Kidney (tissue), 14 donors: Measurements from ENCODE around the gene TMEM80. TPM values are rescaled to one million over a fixed set of nuclear protein-coding genes. Genes with fewer than 3 reads are reported as not detected.

Experiments
- DNase-seq, 5 donors: peaks; one replicate each; pipeline ENCODE4 v3.0.0-alpha.2; 2013 to 2020
- FAIRE-seq: peaks from 2 replicates; lab custom pipeline; 2012; peaks lifted over from hg19 to GRCh38; lab: Jason Lieb, UNC
- H3K27ac ChIP-seq, 2 donors: one replicate each; pipeline ENCODE4 v1.7.0; 2013; ENCODE audit warnings: low read depth in 2 of 2, low read length in 2 of 2, inconsistent platforms in 1 of 2
- H3K27me3 ChIP-seq: one replicate; pipeline ENCODE4 v1.7.1; 2013; ENCODE audit warnings: low read length, inconsistent platforms; ENCODE audit not compliant: control insufficient read depth, insufficient read depth
- H3K36me3 ChIP-seq, 3 donors: one replicate each; pipeline versions ENCODE4 v1.7.0 to v1.7.1; 2013; ENCODE audit warnings: low read length in 3 of 3, control low read depth in 1 of 3, inconsistent platforms in 1 of 3; ENCODE audit not compliant: insufficient read depth in 3 of 3, control insufficient read depth in 2 of 3
- H3K4me1 ChIP-seq, 3 donors: one replicate each; pipeline versions ENCODE4 v1.7.0 to v1.7.1; 2013; ENCODE audit warnings: low read length in 3 of 3, inconsistent platforms in 1 of 3, low read depth in 1 of 3; ENCODE audit not compliant: control insufficient read depth in 2 of 3, insufficient read depth in 2 of 3
- H3K4me3 ChIP-seq, 3 donors: one replicate each; pipeline versions ENCODE4 v1.7.0 to v1.8.1; 2013; ENCODE audit warnings: low read length in 3 of 3, control low read depth in 1 of 3, inconsistent platforms in 1 of 3
- H3K9ac ChIP-seq, 3 donors: one replicate each; pipeline versions ENCODE4 v1.7.0 to v1.7.1; 2013; ENCODE audit warnings: low read length in 3 of 3, control low read depth in 1 of 3, inconsistent platforms in 1 of 3
- H3K9me3 ChIP-seq, 3 donors: one replicate each; pipeline versions ENCODE4 v1.7.0 to v1.7.1; 2013; ENCODE audit warnings: low read length in 3 of 3, control low read depth in 1 of 3, inconsistent platforms in 1 of 3; ENCODE audit not compliant: control insufficient read depth in 2 of 3, insufficient read depth in 1 of 3
- CTCF ChIP-seq: IDR thresholded peaks from 3 replicates; pipeline ENCODE4 v1.5.1; 2012; ENCODE audit warnings: mild to moderate bottlenecking, moderate library complexity, borderline replicate concordance; ENCODE audit not compliant: insufficient read depth; ENCODE audit errors: extremely low read depth
- intact Hi-C: fragments of 100-400 bp; cut with DNase I; formaldehyde crosslinking; loops from one replicate; pipeline ENCODE4 v1.11.1; 2022
- polyA plus RNA-seq: library from polyadenylated mRNA; stranded (reverse); fragments of 350-450 nt; fragmentation: Illumina TruSeq; extraction: RNeasy Lipid Tissue Mini Kit (QIAGEN cat#74804); gene quantifications from one replicate; pipeline ENCODE4 v1.2.3, GENCODE V29; 2014; ENCODE audit warnings: low read depth, low replicate concordance; ENCODE audit not compliant: insufficient read depth
- total RNA-seq: library from RNA; stranded (reverse); fragmentation: NEBNext Ultra II Directional; extraction: Animal tissue kit (Norgen Biotek cat#: 25700); gene quantifications from one replicate; pipeline ENCODE4 v1.2.1, GENCODE V29; 2021
- donor health status: control.
- donor health status: control.
- donor health status: control.
- donor health status: control.
- donor health status: control.
- donor health status: DM: yes; HTN: yes; CAD: no.
- donor health status: Normal renal cell carcinoma (clear cell type).

TMEM80 gene
- total and polyA plus RNA-seq, 2 donors from 2014 or later: 36.2 to 38.6 TPM

DNA sequence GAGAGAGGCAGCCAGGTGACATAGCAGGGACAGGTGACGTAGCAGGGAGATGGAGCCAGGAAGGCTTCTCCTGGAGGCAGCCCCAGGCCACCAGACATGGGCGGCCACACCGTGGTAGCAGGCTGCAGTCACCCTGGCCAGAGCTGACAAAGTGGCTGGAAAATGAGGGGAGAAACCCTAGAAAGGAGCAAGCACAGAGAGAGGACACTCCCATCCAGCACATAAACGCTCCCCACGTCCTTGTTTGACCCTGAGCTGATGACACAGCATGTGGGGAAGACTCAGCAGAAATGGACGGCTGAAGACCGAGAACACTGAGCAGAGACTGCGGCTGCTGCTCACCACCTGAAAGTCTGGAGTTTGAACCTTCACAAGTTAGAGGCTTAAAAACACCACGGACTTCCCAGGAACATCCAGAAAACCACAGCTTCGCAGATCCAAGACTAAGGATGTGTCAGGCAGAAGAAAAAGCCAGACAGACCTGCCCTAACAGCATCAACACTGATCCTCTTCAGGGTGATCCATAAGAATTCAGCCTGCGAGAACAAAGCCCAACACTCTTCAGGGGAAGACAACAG lies 29.8 kb upstream of the TMEM80 start:
- peaks cover 0 to 8% (median 5%) of the 10 kb centered on the region in 3 donors for H3K4me1 ChIP-seq
- H3K4me3 ChIP-seq: no peak overlapping the region
- peak in 1 of 5 donors; percentile 34 for DNase-seq
- H3K9ac ChIP-seq: no peak overlapping the region
- H3K27ac ChIP-seq: peak overlapping the region; percentile 17 to 65
- FAIRE-seq: no peak
- no peaks in the 10 kb centered on the region for H3K27me3 ChIP-seq
- TF ChIP-seq CTCF: no peak
- H3K36me3 ChIP-seq: peaks cover 3 to 7% (median 3%) of the 10 kb centered on the region in 3 donors
- intact Hi-C loops: no loop called here
- no peaks in the 10 kb centered on the region for H3K9me3 ChIP-seq

GRCh38 chr11:673866-674265 lies 21.8 kb upstream of the TMEM80 start:
- DNase-seq (no peak), FAIRE-seq (no peak)
- peaks cover 5 to 25% (median 18%) of the 10 kb centered on the region in 3 donors for H3K36me3 ChIP-seq
- H3K27me3 ChIP-seq: no peaks in the 10 kb centered on the region
- H3K9ac ChIP-seq: no peak overlapping the region
- H3K9me3 ChIP-seq: peaks cover 0 to 1% (median 0%) of the 10 kb centered on the region in 3 donors
- H3K27ac ChIP-seq: no peak overlapping the region
- intact Hi-C loops: no loop called here
- H3K4me3 ChIP-seq: no peak overlapping the region
- no peaks in the 10 kb centered on the region for H3K4me1 ChIP-seq
- TF ChIP-seq CTCF: no peak

DNA sequence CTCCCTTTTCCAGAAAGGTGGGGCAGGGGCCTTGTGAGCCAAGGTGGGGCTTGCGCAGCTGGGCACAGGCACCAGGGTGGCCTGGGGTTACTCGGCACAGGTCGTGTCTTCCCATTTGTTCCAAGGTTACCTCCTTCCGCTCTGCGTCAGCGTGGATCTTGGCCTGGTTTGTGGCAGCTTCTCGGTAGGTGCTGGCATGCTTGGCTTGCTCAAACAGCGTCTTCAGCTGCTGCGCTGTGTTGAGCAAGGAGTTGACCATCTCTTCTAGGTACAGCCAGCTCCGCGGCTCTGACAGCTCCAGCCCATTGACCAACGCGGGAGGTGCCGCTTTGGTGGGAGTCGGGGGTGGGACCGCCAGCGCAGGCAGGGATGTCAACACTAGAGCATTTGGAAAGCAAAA lies 21.2 kb upstream of the TMEM80 start:
- FAIRE-seq (no peak), DNase-seq (no peak)
- H3K36me3 ChIP-seq: peaks cover 5 to 25% (median 18%) of the 10 kb centered on the region in 3 donors

More for the DNA sequence above, 21.2 kb upstream of the TMEM80 start:
- Histone ChIP-seq H3K27me3 (no peaks in the 10 kb centered on the region), H3K4me3 (no peak overlapping the region), H3K4me1 (no peaks in the 10 kb centered on the region), H3K27ac (no peak overlapping the region), H3K9ac (no peak overlapping the region), H3K9me3 (peaks cover 0 to 1% (median 0%) of the 10 kb centered on the region in 3 donors)
- intact Hi-C loops: no loop called here
- TF ChIP-seq CTCF: no peak
